ENCODE data around the gene KLHL20.
"Not testable (repeated sequence)": the region's sequence is repeated elsewhere in the genome, so short reads cannot be mapped to it uniquely, and the experiment has no call there.

DNA sequence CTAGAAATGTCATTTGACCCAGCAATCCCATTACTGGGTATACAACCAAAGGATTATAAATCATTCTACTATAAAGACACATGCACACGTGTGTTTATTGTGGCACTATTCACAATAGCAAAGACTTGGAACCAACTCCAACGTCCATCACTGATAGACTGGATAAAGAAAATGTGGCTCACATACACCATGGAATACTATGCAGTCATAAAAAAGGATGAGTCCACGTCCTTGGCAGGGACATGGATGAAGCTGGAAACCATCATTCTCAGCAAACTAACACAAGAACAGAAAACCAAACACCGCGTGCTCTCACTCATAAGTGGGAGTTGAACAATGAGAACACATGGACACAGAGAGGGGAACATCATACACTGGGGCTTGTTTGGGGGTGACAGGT is 34.6 kb upstream of the KLHL20 start:
- not testable (repeated sequence) for TF ChIP-seq CTCF (IDR thresholded peaks at IDR 0.05; ENCODE audit: low read depth, low read length, poor library complexity, severe bottlenecking); EZH2phosphoT487 (IDR thresholded peaks at IDR 0.05; ENCODE audit: borderline replicate concordance, low read length)
